Activated CD8-positive, alpha-beta memory T cell treated with anti-CD3 and anti-CD28 coated beads for 36 hours (primary cell): ENCODE data around the gene MED15. TPM values are rescaled to one million over a fixed set of nuclear protein-coding genes. Genes with fewer than 3 reads are reported as not detected.

Experiments
- CTCF ChIA-PET: fragments of 350-600 bp; sonication (Branson Sonifier 250); formaldehyde crosslinking; loops from one replicate; lab custom pipeline; 2021; ENCODE audit warnings: antibody characterized with exemption; lab: Charles Lee
- POLR2A ChIA-PET: fragments of 350-600 bp; sonication (Branson Sonifier 250); formaldehyde crosslinking; loops from one replicate; lab custom pipeline; 2021; ENCODE audit warnings: antibody characterized with exemption; lab: Charles Lee
- total RNA-seq, 2 experiments: library from RNA; stranded (reverse); gene quantifications; one replicate each; pipeline ENCODE4 v1.2.3, GENCODE V29; 2021

MED15 gene
- total RNA-seq, 2 experiments from 2014 or later, result 84.2 to 90.1 TPM

DNA sequence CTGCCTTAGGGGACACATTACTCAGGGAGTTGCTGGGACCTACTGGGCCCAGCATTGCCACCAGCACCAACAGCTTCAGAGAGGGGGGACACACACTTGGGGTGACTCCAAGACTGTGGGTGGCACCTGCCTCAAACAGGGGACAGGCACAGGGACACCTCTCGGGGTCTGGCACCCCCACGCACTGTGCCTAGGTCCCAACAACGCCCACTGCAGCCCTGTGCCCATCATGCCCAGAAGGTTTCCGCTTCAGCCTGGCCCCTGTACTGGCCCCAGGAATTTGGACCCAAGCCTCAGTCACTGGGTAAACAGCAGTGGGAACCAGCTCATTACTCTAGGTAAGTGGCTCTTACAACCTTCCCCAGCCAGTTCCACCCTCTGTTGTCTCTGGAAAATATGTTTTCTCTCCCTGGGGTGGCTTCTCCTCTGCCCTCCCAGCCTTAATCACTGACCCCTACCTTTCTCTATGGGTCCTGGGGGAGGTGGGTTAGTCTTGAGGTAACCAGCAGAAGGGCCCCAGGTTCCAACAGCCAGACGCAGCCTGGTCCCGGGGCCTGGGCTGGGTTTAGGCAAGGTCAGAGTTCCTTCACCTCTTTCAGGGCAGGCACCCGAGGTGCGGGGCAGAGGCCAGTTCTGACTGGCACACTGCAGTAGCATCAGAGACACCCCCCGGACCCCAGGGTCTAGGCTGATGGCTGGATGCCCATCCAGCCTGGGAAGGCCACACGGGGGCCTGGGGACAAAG is 123.6 kb downstream of the MED15 start:
- CTCF ChIA-PET, result no interaction called here
- POLR2A ChIA-PET, result no interaction called here

DNA sequence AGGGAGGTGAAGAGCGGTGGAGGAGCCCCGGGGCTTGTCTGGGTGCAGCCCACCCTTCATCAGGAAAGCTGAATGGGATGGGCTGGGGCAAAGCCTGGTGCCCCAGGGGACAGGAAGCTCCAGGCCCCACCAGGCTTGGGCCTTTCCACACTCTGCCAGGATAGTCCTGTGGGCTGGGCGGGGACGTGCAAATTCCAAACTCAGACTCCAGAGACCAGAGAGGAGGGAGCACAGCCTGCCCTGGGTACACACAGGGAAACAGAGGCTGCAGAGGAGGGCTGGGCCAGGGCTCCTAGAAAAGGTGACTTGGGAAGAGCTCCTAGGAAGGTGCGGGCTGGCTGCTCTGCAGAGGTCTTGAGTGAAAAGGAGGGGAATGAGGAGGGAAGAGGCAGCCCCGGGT is 124.7 kb downstream of the MED15 start:
- ChIA-PET CTCF (no interaction called here), POLR2A (no interaction called here)

DNA sequence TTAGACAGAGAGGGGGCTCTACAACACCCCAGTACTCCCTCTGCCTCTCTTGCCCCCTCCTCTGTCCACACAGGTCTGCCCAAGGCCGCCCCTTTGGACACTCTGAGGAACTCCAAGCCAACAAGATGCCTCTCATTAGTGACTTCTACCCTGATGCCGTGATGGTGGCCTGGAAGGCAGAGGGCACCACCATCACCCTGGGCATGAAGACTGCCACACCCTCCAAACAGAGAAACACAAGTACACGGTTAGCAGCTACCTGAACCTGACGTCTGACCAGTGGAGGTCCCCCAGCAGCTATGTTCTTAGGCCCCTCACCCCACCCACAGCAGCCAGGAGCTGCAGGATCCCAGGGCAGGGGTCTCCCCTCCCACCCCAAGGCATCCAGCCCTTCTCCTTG is 125.1 kb downstream of the MED15 start:
- POLR2A ChIA-PET, result no interaction called here
- CTCF ChIA-PET, result interaction anchor here (1.3 kb wide), 1 partner anchor 12 kb away, joined by 3 read pairs; no protein-coding TSS in a partner anchor

DNA sequence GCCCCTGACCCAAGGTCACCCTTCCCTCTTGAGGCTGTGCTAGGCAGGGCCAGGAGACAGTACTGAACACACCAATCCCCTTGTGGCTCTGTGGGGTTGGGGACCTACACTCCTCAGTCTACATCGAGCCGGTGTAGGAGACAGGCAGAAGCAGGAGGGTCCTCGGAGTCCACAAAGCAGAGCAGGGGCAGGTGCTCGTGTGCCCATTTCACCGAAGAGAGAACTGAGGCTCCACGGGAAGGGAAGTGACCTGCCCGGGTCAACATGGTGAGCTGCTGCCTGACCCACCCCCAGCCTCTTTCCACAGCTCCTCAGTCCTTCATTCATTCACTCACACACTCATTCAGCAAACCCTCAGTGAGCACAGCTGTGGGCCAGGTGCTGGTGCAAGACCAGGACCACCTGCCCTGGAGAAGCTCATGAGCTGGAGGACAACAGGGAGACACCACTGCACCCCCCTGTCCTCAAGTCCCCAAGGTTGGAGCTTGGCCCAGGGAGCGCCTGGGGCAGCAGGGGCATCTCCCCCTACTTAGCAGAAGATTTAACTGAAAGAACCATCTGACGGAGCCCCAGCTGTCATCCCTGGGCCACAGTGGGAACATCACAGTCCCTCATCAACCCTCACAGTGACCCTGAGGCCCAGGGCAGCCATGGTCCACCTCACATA is 127.3 kb downstream of the MED15 start:
- CTCF ChIA-PET, result interaction anchor here (0.9 kb wide), 1 partner anchor 69 kb away, joined by 3 read pairs; no protein-coding TSS in a partner anchor

DNA sequence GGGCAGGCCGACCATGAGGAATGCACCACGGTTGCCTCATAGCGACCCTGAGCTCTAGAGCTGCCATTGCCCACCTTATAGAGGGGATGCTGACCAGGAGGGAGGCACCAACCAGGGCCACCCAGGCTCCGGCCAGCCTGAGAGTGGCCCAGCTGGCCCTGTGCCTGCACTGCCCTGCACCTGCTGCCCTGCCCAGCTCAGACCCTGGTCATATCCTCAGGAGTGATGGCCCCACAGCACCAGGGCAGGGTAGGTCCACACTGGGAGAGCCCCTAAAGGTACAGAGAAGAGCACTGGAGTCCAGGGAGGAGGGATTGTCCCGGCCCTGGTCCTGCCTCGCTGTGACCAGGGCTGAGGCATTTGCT is 127.8 kb downstream of the MED15 start:
- ChIA-PET CTCF (interaction anchor here (0.9 kb wide), 1 partner anchor 70 kb away, joined by 3 read pairs; no protein-coding TSS in a partner anchor), POLR2A (no interaction called here)

More for the DNA sequence above, 127.3 kb downstream of the MED15 start:
- POLR2A ChIA-PET, result no interaction called here

DNA sequence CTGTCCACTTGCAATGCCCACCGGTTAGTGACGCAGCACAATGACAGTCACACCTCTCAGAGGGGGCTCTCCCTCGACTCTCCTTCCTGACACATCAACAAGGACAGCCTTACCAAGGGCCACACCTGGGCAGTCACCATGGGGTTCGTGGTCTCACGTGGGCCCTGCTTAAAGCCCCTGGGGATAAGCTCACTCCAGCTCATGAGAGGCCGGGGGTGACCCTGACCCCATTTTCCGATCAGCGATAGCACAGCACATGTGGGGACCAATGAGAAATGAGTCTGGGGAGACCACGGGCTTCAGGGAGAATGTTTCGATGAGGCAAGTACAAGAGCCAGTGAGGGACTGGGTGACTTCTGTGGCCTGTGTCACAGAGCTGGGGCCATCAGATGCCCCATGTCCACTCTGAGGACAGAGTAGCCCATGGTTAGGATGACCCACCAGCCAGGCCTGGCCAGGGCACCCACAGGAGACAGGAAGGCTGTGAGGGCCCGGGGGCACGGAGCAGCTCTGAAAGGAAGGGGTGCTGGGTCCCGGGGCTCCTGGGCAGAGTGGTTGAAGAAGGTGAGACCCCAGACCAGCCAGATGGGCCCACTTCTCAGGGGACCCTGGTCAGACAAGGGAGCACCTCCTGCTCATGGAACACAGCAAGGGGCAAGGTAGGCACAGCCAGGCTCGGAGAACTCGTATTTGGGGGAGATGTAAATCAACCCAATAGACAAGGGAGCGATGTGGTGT is 128.8 kb downstream of the MED15 start:
- POLR2A ChIA-PET, result no interaction called here
- CTCF ChIA-PET, result no interaction called here

DNA sequence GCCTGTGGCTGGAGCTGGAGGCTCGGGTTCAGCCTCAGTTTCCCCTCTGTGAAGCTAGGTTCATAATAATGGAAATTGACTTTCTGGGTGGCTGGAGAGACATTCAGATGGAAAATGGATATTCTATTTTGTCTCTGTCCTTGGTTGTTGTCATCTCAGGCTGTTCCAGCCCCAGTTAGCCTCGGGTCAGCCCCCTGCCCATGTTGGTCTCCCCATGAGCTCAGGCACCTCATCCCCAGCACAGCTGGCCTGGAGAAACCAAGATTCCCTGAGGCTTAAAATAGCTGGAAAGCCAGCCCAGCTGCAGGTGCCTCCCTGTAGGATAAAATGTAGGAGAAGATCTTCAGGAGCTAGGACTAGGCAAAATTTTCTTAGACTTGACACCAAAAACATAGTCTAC is 129.5 kb downstream of the MED15 start:
- CTCF ChIA-PET, result interaction anchor here (0.6 kb wide), 1 partner anchor 179 kb away, joined by 3 read pairs; no protein-coding TSS in a partner anchor
- POLR2A ChIA-PET, result no interaction called here

Other genes starting within 250 kb of the MED15 start
- 1 to 10 TPM; 2.3 to 2.4 TPM for gene RTN4R, start 239.3 kb upstream of the MED15 start, total RNA-seq
- 10 to 100 TPM; 40.4 to 41.2 TPM for gene DGCR6L, start 187.6 kb upstream of the MED15 start, total RNA-seq
- gene ZNF74, start 113.5 kb upstream of the MED15 start, total RNA-seq, result 10 to 100 TPM; 15.4 to 15.9 TPM
- under 1 TPM; 0.08 to 0.21 TPM for gene SCARF2, start 69.8 kb upstream of the MED15 start, total RNA-seq
- 10 to 100 TPM; 13.9 to 14.8 TPM for gene KLHL22, start 11.8 kb upstream of the MED15 start, total RNA-seq